Aorta (tissue), 5 donors: ENCODE results near the gene ZFP30. TPM values are rescaled to one million over a fixed set of nuclear protein-coding genes. Genes with fewer than 3 reads are reported as not detected.

Experiments used
- ATAC-seq: fragments of 200-7000 bp; cut with Tn5 transposase; one replicate; pipeline ENCODE4 v1.9.1; 2022; ENCODE audit warnings: moderate library complexity; ENCODE audit not compliant: low FRiP score
- DNase-seq, 2 donors: peaks; one replicate each; pipeline ENCODE4 v3.0.0-alpha.2; 2020
- H3K27ac ChIP-seq, 2 donors: one replicate each; pipeline ENCODE4 v1.5.1; 2013; ENCODE audit warnings: low read length in 2 of 2, mild to moderate bottlenecking in 2 of 2, moderate library complexity in 2 of 2, control low read depth in 1 of 2, inconsistent platforms in 1 of 2, low read depth in 1 of 2
- H3K27me3 ChIP-seq, 2 donors: one replicate each; pipeline ENCODE4 v1.6.1; 2013; ENCODE audit warnings: control low read depth in 1 of 2, low read length in 1 of 2, mild to moderate bottlenecking in 1 of 2, moderate library complexity in 1 of 2; ENCODE audit not compliant: insufficient read depth in 2 of 2, control insufficient read depth in 1 of 2
- H3K36me3 ChIP-seq, 2 donors: one replicate each; pipeline ENCODE4 v1.6.1; 2013; ENCODE audit warnings: control low read depth in 1 of 2, low read length in 1 of 2, mild to moderate bottlenecking in 1 of 2; ENCODE audit not compliant: insufficient read depth in 2 of 2, control insufficient read depth in 1 of 2
- H3K4me1 ChIP-seq, 2 donors: one replicate each; pipeline ENCODE4 v1.6.1; 2013; ENCODE audit warnings: low read length in 2 of 2, control low read depth in 1 of 2, mild to moderate bottlenecking in 1 of 2, moderate library complexity in 1 of 2; ENCODE audit not compliant: insufficient read depth in 2 of 2, control insufficient read depth in 1 of 2
- H3K4me3 ChIP-seq, 2 donors: one replicate each; pipeline ENCODE4 v1.5.1; 2013; ENCODE audit warnings: low read length in 2 of 2, control low read depth in 1 of 2, mild to moderate bottlenecking in 1 of 2
- H3K9me3 ChIP-seq: one replicate; pipeline ENCODE4 v1.6.1; 2013; ENCODE audit warnings: mild to moderate bottlenecking, low read length; ENCODE audit not compliant: control insufficient read depth
- WGBS, 2 donors: extraction: QIAGEN DNeasy Blood & Tissue Kit; methylation state at CpG; one replicate each; pipeline ENCODE4 v1.1.7; 2013; 5-methylcytosine and 5-hydroxymethylcytosine counted together
- intact Hi-C, 2 donors: fragments of 100-400 bp; cut with DNase I; formaldehyde crosslinking; loops; one replicate each; pipeline versions ENCODE4 v1.14.2 to v1.15.0; 2022
- long read RNA-seq, 2 donors: library from polyadenylated mRNA; unstranded; transcript quantifications; one replicate each; pipeline ENCODE4 v2.0.0, GENCODE V29; 2020 to 2021
- polyA plus RNA-seq, 2 donors: library from polyadenylated mRNA; stranded (reverse); fragments of 200-250 nt; gene quantifications; one replicate each; pipeline ENCODE4 v1.2.3, GENCODE V29; 2013
- total RNA-seq, 2 donors: library from RNA; stranded (reverse); fragmentation: NEBNext Ultra II Directional; extraction: Animal tissue kit (Norgen Biotek cat#: 25700); gene quantifications; one replicate each; pipeline ENCODE4 v1.2.1, GENCODE V29; 2021
- donor health status: healthy with polysubstance abuse.
- donor health status: Bipolar disorder and iron deficiency.
- donor health status: DM: no; HTN: no; CAD: no.
- donor health status: DM: no; HTN: no; CAD: no.
- donor health status: DM: yes; HTN: yes; CAD: no.

Gene ZFP30
- 10 to 100 TPM; 11.8 to 15.7 TPM for total RNA-seq
- 1 to 10 TPM; 1.9 to 4.7 TPM for polyA plus RNA-seq
- long read RNA-seq, donor 1, partial matches to known transcripts = 4 of 6 reads
- long read RNA-seq, donor 1, other reads (novel, unspliced or antisense) = 2 of 6 reads
- long read RNA-seq, donor 2, partial matches to known transcripts = 0 of 1 reads
- long read RNA-seq, donor 2, other reads (novel, unspliced or antisense) = 1 of 1 reads

DNA sequence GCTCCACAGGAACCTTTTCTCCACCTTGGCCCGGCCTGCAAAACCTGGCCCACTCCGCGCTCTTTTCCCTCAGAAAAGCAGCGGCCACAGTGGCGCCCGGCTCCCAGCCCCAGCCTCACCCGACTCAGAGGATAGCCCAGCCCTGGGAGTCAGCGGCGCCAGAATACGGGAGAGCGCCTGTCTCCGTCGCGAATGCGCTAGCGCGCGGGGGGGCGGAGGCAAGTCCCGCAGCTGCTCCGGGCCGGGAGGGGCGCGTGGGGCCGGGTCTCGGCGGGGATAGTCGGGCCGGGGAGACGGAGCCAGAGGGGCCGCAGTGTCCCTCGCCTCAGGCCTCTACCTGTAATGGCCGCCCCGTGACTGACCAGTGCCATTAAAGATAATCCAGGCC lies at the start of gene ZFP30:
TSS of gene ZFP30 (minus strand) at position 165 of the 388 bp plus-strand sequence. CDS start 7,643 bp downstream, outside the sequence.
- WGBS, 2 donors = 1% methylated on average over 33 to 34 of the region's 34 CpGs
- peak within 1 kb of the TSS; percentile 36 to 55 for H3K27ac ChIP-seq
- no peaks in the 10 kb centered on the region for H3K36me3 ChIP-seq
- H3K27me3 ChIP-seq = no peaks in the 10 kb centered on the region
- DNase-seq (peak; percentile 90 to 93), ATAC-seq (peak; percentile 98)
- intact Hi-C loops = loop anchor here (2.0 to 10.0 kb wide), 2 partner anchors 60 kb away; partner anchors contain the start of genes ZNF540 (in 2 of the 2) and ZNF571 (in 2 of the 2)
- H3K4me1 ChIP-seq = no peaks in the 10 kb centered on the region
- H3K9me3 ChIP-seq = no peaks in the 10 kb centered on the region
- peak within 1 kb of the TSS; percentile 59 to 82 for H3K4me3 ChIP-seq

DNA sequence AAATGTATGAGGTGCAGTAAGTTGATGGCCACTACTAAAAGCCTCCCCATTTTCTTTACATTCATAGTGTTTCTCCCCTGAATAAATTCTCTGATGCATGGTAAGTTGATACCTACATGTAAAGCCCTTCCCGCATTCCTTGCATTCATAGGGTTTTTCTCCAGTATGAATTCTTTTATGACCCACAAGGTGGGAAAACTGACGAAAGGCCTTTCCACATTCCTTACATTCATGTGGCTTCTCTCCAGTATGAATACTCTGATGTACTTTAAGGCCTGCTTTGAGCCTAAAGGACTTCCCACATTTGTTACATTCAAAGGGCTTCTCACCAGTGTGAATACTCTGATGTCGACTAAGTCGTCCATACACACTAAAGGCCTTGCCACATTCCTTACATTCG lies 43.8 kb upstream of the ZFP30 start:
- H3K36me3 ChIP-seq = peaks cover 4 to 15% of the 10 kb centered on the region in 2 donors
- WGBS, 2 donors = 74 to 79% methylated on average over 5 of the region's 5 CpGs
- intact Hi-C loops = no loop called here

DNA sequence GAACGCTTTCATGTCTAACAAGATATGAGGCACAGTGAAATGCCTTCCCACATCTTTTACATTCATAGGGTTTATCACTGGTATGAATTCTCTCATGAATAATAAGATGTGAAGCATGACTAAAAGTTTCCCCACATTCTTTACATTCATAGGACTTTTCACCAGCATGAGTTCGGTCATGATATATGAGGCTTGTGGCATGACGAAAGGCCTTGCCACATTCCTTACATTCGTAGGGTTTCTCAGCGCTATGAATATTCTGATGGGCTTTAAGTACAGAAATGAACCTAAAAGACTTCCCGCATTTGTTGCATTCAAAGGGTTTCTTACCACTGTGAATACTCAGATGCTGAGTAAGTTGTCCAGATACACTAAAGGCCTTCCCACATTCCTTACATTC lies 43.0 kb upstream of the ZFP30 start:
- DNase-seq (no peak), ATAC-seq (no peak)
- peaks cover 4 to 15% of the 10 kb centered on the region in 2 donors for H3K36me3 ChIP-seq
- H3K4me3 ChIP-seq = no peak overlapping the region
- no peak overlapping the region for H3K27ac ChIP-seq
- no peaks in the 10 kb centered on the region for H3K27me3 ChIP-seq
- no peaks in the 10 kb centered on the region for H3K4me1 ChIP-seq
- intact Hi-C loops = no loop called here
- H3K9me3 ChIP-seq = peaks cover 4% of the 10 kb centered on the region
- 36 to 47% methylated on average over 6 of the region's 6 CpGs for WGBS, 2 donors

More for the DNA sequence above, 43.8 kb upstream of the ZFP30 start:
- Histone ChIP-seq H3K4me1 (no peaks in the 10 kb centered on the region), H3K9me3 (peaks cover 4% of the 10 kb centered on the region), H3K27me3 (no peaks in the 10 kb centered on the region), H3K4me3 (no peak overlapping the region), H3K27ac (no peak overlapping the region)
- DNase-seq = no peak
- ATAC-seq = no peak

DNA sequence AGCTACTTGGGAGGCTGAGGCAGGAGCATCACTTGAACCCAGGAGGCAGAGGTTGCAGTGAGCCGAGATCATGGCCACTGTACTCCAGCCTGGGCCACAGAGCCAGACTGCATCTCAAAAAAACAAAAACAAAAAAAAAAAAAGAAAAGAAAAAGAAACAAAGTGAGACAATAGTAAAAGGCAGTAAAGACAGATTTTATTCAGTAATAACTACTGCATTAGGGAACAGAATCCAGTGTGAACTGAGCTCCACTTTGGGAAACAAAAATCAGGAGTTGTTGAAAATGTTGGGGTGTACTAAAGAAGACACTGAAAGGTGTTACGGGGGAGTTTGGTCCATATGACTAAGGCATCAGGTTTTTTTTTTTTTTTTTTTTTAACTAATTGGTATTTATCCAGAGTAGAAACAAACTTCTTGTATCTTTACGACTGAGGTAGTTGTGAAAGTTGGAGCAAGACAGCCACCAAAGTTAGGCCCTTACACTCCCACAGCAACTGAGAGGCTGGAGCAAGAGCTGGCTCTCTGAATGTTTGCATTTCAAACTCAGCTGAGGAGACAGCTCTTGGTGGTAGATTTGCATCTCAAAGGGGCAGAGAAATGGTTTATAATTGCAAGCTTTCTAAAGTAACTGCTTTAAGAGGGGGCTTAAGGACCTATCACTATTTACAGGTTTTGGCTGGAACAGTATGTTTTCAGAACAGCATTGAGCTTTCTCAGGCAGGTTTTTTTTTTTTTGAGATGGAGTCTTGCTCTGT lies 40.1 kb upstream of the ZFP30 start:
- Histone ChIP-seq H3K4me1 (no peaks in the 10 kb centered on the region), H3K4me3 (no peak overlapping the region), H3K27me3 (no peaks in the 10 kb centered on the region), H3K36me3 (peaks cover 4 to 15% of the 10 kb centered on the region in 2 donors), H3K9me3 (peaks cover 4% of the 10 kb centered on the region), H3K27ac (no peak overlapping the region)
- ATAC-seq = no peak
- no peak for DNase-seq
- 73 to 85% methylated on average over 3 of the region's 3 CpGs for WGBS, 2 donors
- intact Hi-C loops = no loop called here

DNA sequence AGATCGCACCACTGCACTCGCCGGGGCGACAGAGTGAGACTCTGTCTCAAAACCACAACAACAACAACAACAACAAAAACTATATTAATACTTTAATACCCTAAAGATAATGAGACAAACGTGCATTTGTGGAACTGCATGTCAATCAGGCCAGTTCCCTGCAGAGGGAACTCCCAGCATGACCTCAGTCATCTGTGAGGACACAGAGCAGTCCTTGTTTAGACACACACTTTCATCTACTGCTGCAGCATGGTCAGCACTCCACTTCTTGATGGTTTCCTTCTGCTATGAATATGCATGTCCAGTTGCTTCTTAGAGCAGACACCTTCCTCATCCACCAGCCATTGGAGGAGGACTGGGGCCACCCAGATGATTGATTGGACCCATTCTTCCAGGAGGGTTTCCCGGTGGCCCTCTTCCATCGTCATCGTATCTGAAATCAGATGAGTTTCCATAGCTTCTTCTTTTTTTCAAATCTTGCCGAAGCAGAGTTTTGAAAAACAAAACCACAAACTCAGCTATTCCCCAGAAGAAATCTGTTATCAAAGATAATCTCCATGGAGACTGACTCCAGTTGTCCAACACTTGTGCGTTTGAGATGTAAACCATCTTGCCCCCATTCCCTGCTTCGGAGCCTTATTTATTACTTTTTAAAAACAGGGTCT lies 37.8 kb upstream of the ZFP30 start:
- H3K9me3 ChIP-seq = peaks cover 2% of the 10 kb centered on the region
- no peak for DNase-seq
- H3K4me3 ChIP-seq = no peak overlapping the region
- WGBS, 2 donors = 66 to 71% methylated on average over 11 of the region's 11 CpGs
- H3K36me3 ChIP-seq = peaks cover 0 to under 1% of the 10 kb centered on the region in 2 donors
- H3K4me1 ChIP-seq = no peaks in the 10 kb centered on the region
- H3K27ac ChIP-seq = no peak overlapping the region
- no peak for ATAC-seq
- H3K27me3 ChIP-seq = no peaks in the 10 kb centered on the region
- intact Hi-C loops = no loop called here

DNA sequence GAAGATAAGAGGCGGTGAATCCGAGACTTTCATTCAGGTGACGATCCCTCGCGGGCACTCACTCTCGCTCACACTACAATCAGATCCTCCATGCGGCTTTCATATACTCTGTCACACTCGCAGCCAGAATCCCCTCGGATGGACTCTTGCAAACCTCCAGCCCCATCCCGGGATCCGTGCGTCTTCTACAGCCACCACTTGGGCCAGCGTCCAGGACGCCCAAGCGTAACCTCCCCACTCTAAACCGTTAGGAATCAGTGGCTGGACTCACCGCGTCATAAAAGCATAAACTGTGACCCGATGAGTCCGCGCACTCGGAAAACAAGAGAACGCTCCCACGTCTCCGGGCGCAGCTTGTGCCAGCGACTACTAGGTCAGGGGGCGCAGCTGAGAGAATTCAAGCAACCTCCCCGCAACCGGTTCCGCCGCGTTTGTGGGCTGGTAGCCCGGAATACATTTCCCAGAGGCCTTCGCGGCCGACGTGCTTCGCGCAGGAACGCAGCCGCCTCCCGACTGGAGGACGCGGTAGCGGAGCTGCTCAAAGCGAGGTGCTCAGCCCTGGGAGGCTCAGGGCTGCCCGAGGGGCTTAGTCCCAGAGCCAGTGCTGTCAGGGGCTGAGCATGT lies 36.7 kb upstream of the ZFP30 start:
- intact Hi-C loops = no loop called here
- Histone ChIP-seq H3K36me3 (no peaks in the 10 kb centered on the region), H3K4me1 (no peaks in the 10 kb centered on the region), H3K4me3 (peak overlapping the region; percentile 27 to 60), H3K27ac (peak overlapping the region in 1 of 2 donors; percentile 72), H3K9me3 (no peaks in the 10 kb centered on the region), H3K27me3 (no peaks in the 10 kb centered on the region)
- 0 to 1% methylated on average over 48 of the region's 48 CpGs for WGBS, 2 donors
- ATAC-seq = peak; percentile 92
- peak; percentile 91 to 94 for DNase-seq

DNA sequence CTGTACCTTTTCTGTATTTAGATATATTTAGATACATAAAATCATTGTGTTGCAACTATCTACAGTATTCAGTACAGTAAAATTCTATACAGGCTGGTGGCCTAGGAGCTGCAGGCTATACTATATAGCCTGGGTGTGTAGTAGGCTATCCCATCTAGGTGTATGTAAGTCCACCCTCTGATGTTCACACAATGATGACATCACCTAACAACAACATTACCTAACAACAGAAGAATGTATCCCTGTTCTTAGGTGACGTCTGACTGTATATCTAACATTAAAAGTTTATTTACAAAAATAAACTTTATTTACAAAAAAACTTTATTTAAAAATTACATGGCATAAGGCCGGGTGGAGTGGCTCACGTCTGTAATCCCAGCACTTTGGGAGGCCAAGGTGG lies 28.3 kb upstream of the ZFP30 start:
- ATAC-seq = no peak
- Histone ChIP-seq H3K36me3 (peaks cover 3 to 9% of the 10 kb centered on the region in 2 donors), H3K9me3 (peaks cover 11% of the 10 kb centered on the region), H3K4me3 (no peak overlapping the region), H3K4me1 (no peaks in the 10 kb centered on the region), H3K27me3 (no peaks in the 10 kb centered on the region), H3K27ac (no peak overlapping the region)
- intact Hi-C loops = no loop called here
- 83 to 93% methylated on average over 3 of the region's 3 CpGs for WGBS, 2 donors
- DNase-seq = no peak

DNA sequence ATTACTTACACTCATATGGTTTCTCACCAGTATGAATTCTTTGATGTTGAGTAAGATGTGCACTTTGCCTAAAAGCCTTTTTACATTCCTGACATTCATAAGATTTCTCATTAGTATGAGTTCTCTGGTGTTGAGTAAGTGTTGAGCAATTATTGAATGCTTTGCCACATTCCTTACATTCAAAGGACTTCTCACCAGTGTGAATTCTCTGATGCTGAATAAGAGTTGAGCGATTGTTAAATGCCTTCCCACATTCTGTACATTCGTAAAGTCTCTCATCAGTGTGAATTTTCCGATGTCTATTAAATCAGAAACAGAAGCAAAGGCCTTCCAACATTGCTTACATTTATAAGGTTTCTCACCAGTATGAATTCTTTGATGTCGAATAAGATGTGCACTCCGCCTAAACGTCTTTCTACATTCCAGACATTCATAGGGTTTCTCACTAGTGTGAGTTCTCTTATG lies 14.2 kb upstream of the ZFP30 start:
- H3K36me3 ChIP-seq = no peaks in the 10 kb centered on the region
- DNase-seq = no peak
- ATAC-seq = no peak
- peaks cover 9% of the 10 kb centered on the region for H3K9me3 ChIP-seq
- no peak overlapping the region for H3K4me3 ChIP-seq
- H3K4me1 ChIP-seq = no peaks in the 10 kb centered on the region
- intact Hi-C loops = no loop called here
- H3K27me3 ChIP-seq = no peaks in the 10 kb centered on the region
- H3K27ac ChIP-seq = no peak overlapping the region
- 88 to 93% methylated on average over 6 of the region's 6 CpGs for WGBS, 2 donors
